Suprapubic skin (tissue), 4 donors: ENCODE data around the gene CLDND2. TPM values are rescaled to one million over a fixed set of nuclear protein-coding genes. Genes with fewer than 3 reads are reported as not detected.

Source experiments
- DNase-seq, 2 donors: peaks; one replicate each; pipeline ENCODE4 v3.0.0-alpha.2; 2019; ENCODE audit warnings: low spot score in 2 of 2
- H3K27ac ChIP-seq: fragments of 200-600 bp; sonication (generic); one replicate; pipeline ENCODE4 v1.5.1; 2019
- H3K27me3 ChIP-seq: fragments of 200-600 bp; sonication (generic); one replicate; pipeline ENCODE4 v1.5.1; 2019
- H3K36me3 ChIP-seq: fragments of 200-600 bp; sonication (generic); one replicate; pipeline ENCODE4 v1.5.1; 2019
- H3K4me1 ChIP-seq: fragments of 200-600 bp; sonication (generic); one replicate; pipeline ENCODE4 v1.5.1; 2019
- H3K4me3 ChIP-seq: fragments of 200-600 bp; sonication (generic); one replicate; pipeline ENCODE4 v1.5.1; 2019; ENCODE audit warnings: mild to moderate bottlenecking
- H3K9me3 ChIP-seq: fragments of 200-600 bp; sonication (generic); one replicate; pipeline ENCODE4 v1.5.1; 2019
- EP300 ChIP-seq: sonication (generic); formaldehyde crosslinking; IDR thresholded peaks from one replicate; pipeline ENCODE4 v1.6.1; 2017; ENCODE audit warnings: antibody characterized with exemption
- POLR2A ChIP-seq, 2 donors: fragments of 450-650 bp; IDR thresholded peaks; one replicate each; pipeline ENCODE4 v1.6.1; 2017; ENCODE audit warnings: antibody characterized with exemption in 2 of 2, mild to moderate bottlenecking in 2 of 2, moderate library complexity in 2 of 2
- POLR2AphosphoS5 ChIP-seq, 3 donors: sonication (generic); formaldehyde crosslinking; IDR thresholded peaks; one replicate each; pipeline ENCODE4 v1.6.1; 2017; ENCODE audit warnings: antibody characterized with exemption in 3 of 3
- whole genome bisulfite sequencing: methylation state at CpG from one replicate; pipeline ENCODE4 v1.1.5; 2018; 5-methylcytosine and 5-hydroxymethylcytosine counted together
- total RNA-seq, 4 donors: library from RNA; depleted of rRNA; stranded (reverse); fragments of >200 nt; gene quantifications; one replicate each; pipeline ENCODE4 v1.1.0, GENCODE V29; 2016
- TF ChIP-seq, protein P1 (sequence below), 2 donors: fragments of 200-600 bp in 1 of 2; fragments of 450-650 bp in 1 of 2; sonication (generic) in 1 of 2; IDR thresholded peaks; one replicate each; pipeline ENCODE4 v1.5.1; 2016 to 2019; ENCODE audit warnings: antibody characterized with exemption in 2 of 2, mild to moderate bottlenecking in 1 of 2, moderate library complexity in 1 of 2

CLDND2 gene
- total RNA-seq, 4 donors from 2014 or later: not detected

DNA sequence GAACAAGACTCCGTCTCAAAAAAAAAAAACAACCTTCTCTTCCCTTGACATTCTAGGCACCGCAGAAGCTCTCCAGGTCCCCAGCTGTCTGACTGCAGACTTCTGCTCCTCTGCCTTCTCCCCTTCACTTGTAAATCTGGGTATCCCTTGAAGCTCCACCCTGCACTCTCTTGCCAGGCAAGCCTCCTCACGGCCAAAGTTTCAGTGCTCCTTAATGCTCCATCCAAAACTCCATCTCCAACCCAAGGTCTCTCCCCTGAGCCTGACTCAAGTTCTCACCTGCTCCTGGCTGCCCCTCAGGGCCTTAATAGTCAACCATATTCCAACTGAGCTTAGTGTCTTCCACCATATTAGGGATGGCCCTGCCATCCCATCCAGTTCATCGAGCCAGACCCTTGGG is 1.4 kb upstream of the CLDND2 start:
- H3K4me1 ChIP-seq: peaks cover 20% of the 10 kb centered on the region
- H3K27me3 ChIP-seq: no peaks in the 10 kb centered on the region
- DNase-seq: no peak
- WGBS: 52% methylated on average over 4 of the region's 4 CpGs
- TF ChIP-seq, protein P1, sequence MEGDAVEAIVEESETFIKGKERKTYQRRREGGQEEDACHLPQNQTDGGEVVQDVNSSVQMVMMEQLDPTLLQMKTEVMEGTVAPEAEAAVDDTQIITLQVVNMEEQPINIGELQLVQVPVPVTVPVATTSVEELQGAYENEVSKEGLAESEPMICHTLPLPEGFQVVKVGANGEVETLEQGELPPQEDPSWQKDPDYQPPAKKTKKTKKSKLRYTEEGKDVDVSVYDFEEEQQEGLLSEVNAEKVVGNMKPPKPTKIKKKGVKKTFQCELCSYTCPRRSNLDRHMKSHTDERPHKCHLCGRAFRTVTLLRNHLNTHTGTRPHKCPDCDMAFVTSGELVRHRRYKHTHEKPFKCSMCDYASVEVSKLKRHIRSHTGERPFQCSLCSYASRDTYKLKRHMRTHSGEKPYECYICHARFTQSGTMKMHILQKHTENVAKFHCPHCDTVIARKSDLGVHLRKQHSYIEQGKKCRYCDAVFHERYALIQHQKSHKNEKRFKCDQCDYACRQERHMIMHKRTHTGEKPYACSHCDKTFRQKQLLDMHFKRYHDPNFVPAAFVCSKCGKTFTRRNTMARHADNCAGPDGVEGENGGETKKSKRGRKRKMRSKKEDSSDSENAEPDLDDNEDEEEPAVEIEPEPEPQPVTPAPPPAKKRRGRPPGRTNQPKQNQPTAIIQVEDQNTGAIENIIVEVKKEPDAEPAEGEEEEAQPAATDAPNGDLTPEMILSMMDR (IDR thresholded peaks at IDR 0.05): no peak
- TF ChIP-seq POLR2AphosphoS5 (IDR thresholded peaks at IDR 0.05) (no peak), POLR2A (IDR thresholded peaks at IDR 0.05) (no peak), EP300 (no peak)
- H3K9me3 ChIP-seq: no peaks in the 10 kb centered on the region
- H3K36me3 ChIP-seq: no peaks in the 10 kb centered on the region
- H3K27ac ChIP-seq: no peak overlapping the region
- H3K4me3 ChIP-seq: no peak overlapping the region

DNA sequence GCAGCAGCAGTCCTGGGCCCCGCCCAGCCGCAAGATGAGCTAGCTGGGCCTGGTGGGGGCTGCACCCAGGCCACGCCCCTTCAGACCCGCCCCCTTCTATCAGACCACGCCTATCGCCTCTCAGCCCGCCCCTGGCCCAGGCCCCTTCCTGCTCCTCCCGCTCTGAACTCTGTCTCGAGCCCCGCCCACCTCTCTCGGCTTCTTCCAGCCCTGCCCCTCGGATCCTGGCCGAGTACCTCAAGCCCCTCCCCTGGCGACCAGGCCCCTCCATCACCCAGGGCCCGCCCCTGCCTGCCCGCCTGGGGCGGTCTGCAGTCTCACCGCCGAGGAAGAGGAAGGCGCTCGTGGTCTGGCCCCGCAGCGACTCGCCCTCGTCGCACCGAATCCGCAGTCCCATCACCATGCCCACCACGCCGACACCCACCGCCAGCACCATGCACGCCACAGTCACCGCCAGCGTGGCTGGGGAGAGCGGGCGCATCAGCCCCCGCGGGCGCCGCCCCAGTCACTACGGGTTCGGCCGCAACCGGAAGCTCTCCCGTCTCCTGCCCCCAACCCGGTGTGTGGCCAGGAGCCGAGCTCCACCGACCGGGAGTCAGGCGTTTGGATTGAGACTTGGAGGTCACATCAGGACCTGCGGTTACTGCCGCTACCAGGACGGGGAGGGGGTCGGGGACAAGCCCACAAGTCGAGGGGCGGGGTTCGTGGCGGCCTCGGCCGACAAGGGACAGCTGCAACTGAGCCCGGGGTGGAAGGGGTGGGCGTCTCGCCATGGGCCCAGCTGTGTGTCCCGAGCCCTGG is 1.0 kb downstream of the CLDND2 start:
- H3K27me3 ChIP-seq: no peaks in the 10 kb centered on the region
- peak; percentile 100 for DNase-seq
- H3K36me3 ChIP-seq: no peaks in the 10 kb centered on the region
- peaks cover 37% of the 10 kb centered on the region for H3K4me1 ChIP-seq
- 0% methylated on average over 14 of the region's 64 CpGs for WGBS
- no peaks in the 10 kb centered on the region for H3K9me3 ChIP-seq
- peak overlapping the region; percentile 81 for H3K4me3 ChIP-seq
- TF ChIP-seq EP300: no peak
- peak in 1 of 3 donors; percentile 12 for TF ChIP-seq POLR2AphosphoS5 (IDR thresholded peaks at IDR 0.05)
- TF ChIP-seq, protein P1 (IDR thresholded peaks at IDR 0.05): no peak
- peak overlapping the region; percentile 93 for H3K27ac ChIP-seq

DNA sequence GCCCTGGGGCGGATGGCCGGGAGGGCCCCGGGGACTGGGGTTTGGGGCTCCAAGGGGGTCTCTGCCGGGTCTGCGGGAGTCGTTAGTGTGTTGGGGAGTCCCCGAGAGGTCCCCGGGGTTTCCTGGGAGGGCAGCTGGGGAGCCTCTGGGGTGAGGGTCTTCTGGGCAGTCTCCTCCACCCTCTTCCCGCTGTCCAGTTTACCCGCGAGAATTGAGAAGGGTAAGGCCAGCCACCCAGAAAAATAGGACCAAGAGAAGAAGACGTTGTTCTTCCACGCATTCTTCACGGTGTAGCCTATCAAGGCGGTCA is 1.6 kb downstream of the CLDND2 start:
- DNase-seq: peak in 1 of 2 donors; percentile 82

DNA sequence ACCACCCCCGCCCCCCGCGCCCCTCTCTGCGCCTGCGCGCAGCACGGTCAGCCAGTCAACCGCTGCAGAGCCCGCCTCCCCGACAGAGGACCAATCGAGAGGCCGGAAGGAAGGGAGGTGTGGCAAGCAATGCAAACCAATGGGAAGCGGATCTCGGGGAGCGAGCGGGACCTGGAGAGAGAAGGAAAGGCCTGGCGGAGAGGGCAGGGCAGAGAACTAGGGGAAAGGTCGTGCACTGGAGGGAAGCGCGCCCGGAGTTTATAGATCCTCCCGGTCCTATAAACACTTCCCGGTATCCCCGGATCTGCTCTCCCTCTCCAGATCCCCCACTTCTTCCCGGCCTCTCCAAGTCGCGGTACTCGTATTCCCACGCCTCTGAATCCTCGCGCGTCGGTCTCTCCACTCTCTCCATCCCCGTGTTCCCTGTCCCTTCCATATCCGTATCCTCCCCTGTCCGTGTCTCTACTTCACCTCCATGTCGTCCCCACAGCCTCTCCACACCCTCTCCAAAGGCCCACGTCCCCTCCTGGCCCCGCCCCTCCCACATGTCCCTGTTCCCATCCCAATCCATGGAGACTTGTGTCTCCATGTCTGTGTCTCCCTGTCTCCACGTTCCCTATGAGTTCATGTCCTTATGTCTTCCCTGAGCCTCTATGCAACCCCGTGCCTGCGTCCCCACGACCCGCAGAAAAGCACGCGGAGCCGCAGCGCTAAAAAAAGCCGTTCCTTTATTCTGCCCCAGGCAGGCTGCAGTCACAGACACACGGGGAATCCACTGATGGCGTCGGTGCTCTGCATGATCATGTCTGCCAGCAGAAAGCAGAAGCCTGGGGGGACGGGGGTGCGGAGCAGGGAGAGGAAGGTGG is 2.2 kb downstream of the CLDND2 start:
- TF ChIP-seq, protein P1 (IDR thresholded peaks at IDR 0.05): no peak
- TF ChIP-seq POLR2A (IDR thresholded peaks at IDR 0.05): peak in 1 of 2 donors; percentile 33
- TF ChIP-seq POLR2AphosphoS5 (IDR thresholded peaks at IDR 0.05): peak in 1 of 3 donors; percentile 38
- no peak for TF ChIP-seq EP300
- Histone ChIP-seq H3K4me3 (peak overlapping the region; percentile 81), H3K27me3 (no peaks in the 10 kb centered on the region), H3K27ac (peak overlapping the region; percentile 93), H3K9me3 (no peaks in the 10 kb centered on the region), H3K4me1 (peaks cover 39% of the 10 kb centered on the region), H3K36me3 (no peaks in the 10 kb centered on the region)
- under 1% methylated on average over 49 of the region's 54 CpGs for WGBS
- peak; percentile 99 for DNase-seq

More for the DNA sequence above, 1.6 kb downstream of the CLDND2 start:
- Histone ChIP-seq H3K27me3 (no peaks in the 10 kb centered on the region), H3K36me3 (no peaks in the 10 kb centered on the region), H3K4me1 (peaks cover 39% of the 10 kb centered on the region), H3K9me3 (no peaks in the 10 kb centered on the region), H3K4me3 (peak overlapping the region; percentile 81), H3K27ac (peak overlapping the region; percentile 93)
- TF ChIP-seq EP300: no peak
- TF ChIP-seq, protein P1 (IDR thresholded peaks at IDR 0.05): no peak
- TF ChIP-seq POLR2AphosphoS5 (IDR thresholded peaks at IDR 0.05): no peak
- peak; percentile 14 to 50 for TF ChIP-seq POLR2A (IDR thresholded peaks at IDR 0.05)
- WGBS: 0% methylated on average over 2 of the region's 15 CpGs

DNA sequence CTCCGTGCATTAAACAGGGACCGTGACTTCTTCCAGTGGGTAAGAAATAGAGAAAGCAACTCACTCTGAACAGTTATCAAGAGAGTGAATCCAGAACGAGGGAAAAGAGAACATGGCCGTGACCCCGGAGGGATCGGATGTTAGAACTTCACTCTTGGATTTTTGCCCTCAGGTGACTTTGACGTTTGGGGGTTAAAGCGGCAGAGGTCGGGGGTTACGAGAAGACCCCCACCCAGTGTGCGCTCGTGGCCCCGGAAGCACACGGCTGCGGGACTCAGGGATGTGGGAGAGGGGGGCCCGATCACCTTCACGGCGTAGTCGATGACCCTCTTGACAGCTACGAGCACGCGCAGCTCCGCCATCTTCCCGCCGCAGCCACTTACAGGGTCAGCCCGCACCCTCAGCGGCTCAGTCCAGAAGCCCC is 2.8 kb downstream of the CLDND2 start, which contains the start of gene ETFB:
Gene ETFB, minus strand, starts transcription at position 424 of the 424 bp plus-strand sequence. Its CDS starts 62 bp downstream, at position 362.
- TF ChIP-seq POLR2A (IDR thresholded peaks at IDR 0.05) (no peak), POLR2AphosphoS5 (IDR thresholded peaks at IDR 0.05) (no peak), EP300 (no peak)
- TF ChIP-seq, protein P1 (IDR thresholded peaks at IDR 0.05): no peak
- H3K4me1 ChIP-seq: peaks cover 39% of the 10 kb centered on the region
- H3K9me3 ChIP-seq: no peaks in the 10 kb centered on the region
- H3K27ac ChIP-seq: peak within 1 kb of the TSS; percentile 93
- H3K36me3 ChIP-seq: no peaks in the 10 kb centered on the region
- 0% methylated on average over 23 of the region's 27 CpGs for WGBS
- no peak for DNase-seq
- H3K27me3 ChIP-seq: no peaks in the 10 kb centered on the region
- H3K4me3 ChIP-seq: peak within 1 kb of the TSS; percentile 81
